Activated naive CD8-positive, alpha-beta T cell treated with anti-CD3 and anti-CD28 coated beads for 36 hours (primary cell): ENCODE data around the gene TPCN2. TPM values are rescaled to one million over a fixed set of nuclear protein-coding genes. Genes with fewer than 3 reads are reported as not detected.

Source experiments
- DNase-seq: peaks from one replicate; pipeline ENCODE4 v3.0.0; 2021
- H3K27ac Mint-ChIP-seq: one replicate; pipeline ENCODE4 v1.8.0; 2022; ENCODE audit warnings: mild to moderate bottlenecking, moderate library complexity, mixed read lengths
- H3K27me3 Mint-ChIP-seq: one replicate; pipeline ENCODE4 v1.8.0; 2022; ENCODE audit warnings: mild to moderate bottlenecking, mixed read lengths
- H3K36me3 Mint-ChIP-seq: one replicate; pipeline ENCODE4 v1.8.0; 2021; ENCODE audit warnings: mild to moderate bottlenecking, mixed read lengths
- H3K4me1 Mint-ChIP-seq: one replicate; pipeline ENCODE4 v1.8.0; 2021; ENCODE audit warnings: mixed read lengths
- H3K4me3 Mint-ChIP-seq: one replicate; pipeline ENCODE4 v1.8.0; 2022; ENCODE audit warnings: mild to moderate bottlenecking, moderate library complexity, mixed read lengths
- H3K9me3 Mint-ChIP-seq: one replicate; pipeline ENCODE4 v1.8.0; 2022; ENCODE audit warnings: mixed read lengths
- total RNA-seq, 2 experiments: library from RNA; stranded (reverse); gene quantifications; one replicate each; pipeline ENCODE4 v1.2.3, GENCODE V29; 2021

Gene TPCN2
- total RNA-seq, 2 experiments from 2014 or later = 10.9 to 11.3 TPM

- H3K27me3 Mint-ChIP-seq = peaks cover 28% of the 10 kb centered on the region
- no peaks in the 10 kb centered on the region for H3K36me3 Mint-ChIP-seq
- no peaks in the 10 kb centered on the region for H3K4me1 Mint-ChIP-seq
- H3K27ac Mint-ChIP-seq = no peak overlapping the region
- DNase-seq = no peak
- no peak overlapping the region for H3K4me3 Mint-ChIP-seq
- H3K9me3 Mint-ChIP-seq = no peaks in the 10 kb centered on the region
Observed at GRCh38 chr11:69006816-69007215, 41.9 kb upstream of the TPCN2 start.

- DNase-seq = no peak
- H3K36me3 Mint-ChIP-seq = no peaks in the 10 kb centered on the region
- no peaks in the 10 kb centered on the region for H3K4me1 Mint-ChIP-seq
- H3K9me3 Mint-ChIP-seq = no peaks in the 10 kb centered on the region
- peaks cover 39% of the 10 kb centered on the region for H3K27me3 Mint-ChIP-seq
- no peak overlapping the region for H3K4me3 Mint-ChIP-seq
- H3K27ac Mint-ChIP-seq = no peak overlapping the region
Observed at GRCh38 chr11:69007975-69008381, 40.8 kb upstream of the TPCN2 start.

- peaks cover 46% of the 10 kb centered on the region for H3K27me3 Mint-ChIP-seq
- no peaks in the 10 kb centered on the region for H3K4me1 Mint-ChIP-seq
- DNase-seq = no peak
- H3K36me3 Mint-ChIP-seq = no peaks in the 10 kb centered on the region
- no peak overlapping the region for H3K27ac Mint-ChIP-seq
- H3K4me3 Mint-ChIP-seq = no peak overlapping the region
- no peaks in the 10 kb centered on the region for H3K9me3 Mint-ChIP-seq
Observed at GRCh38 chr11:69008737-69009440, 39.8 kb upstream of the TPCN2 start.

- Mint-ChIP-seq H3K36me3 (no peaks in the 10 kb centered on the region), H3K4me3 (no peak overlapping the region), H3K27ac (no peak overlapping the region), H3K9me3 (no peaks in the 10 kb centered on the region), H3K27me3 (peaks cover 46% of the 10 kb centered on the region), H3K4me1 (no peaks in the 10 kb centered on the region)
- no peak for DNase-seq
Observed at GRCh38 chr11:69009441-69010211, 39.1 kb upstream of the TPCN2 start.

GRCh38 chr11:69010361-69010891 lies 38.3 kb upstream of the TPCN2 start:
- Mint-ChIP-seq H3K9me3 (no peaks in the 10 kb centered on the region), H3K27me3 (peaks cover 45% of the 10 kb centered on the region), H3K36me3 (no peaks in the 10 kb centered on the region), H3K4me3 (no peak overlapping the region), H3K4me1 (no peaks in the 10 kb centered on the region), H3K27ac (no peak overlapping the region)
- no peak for DNase-seq

GRCh38 chr11:69010964-69011623 lies 37.6 kb upstream of the TPCN2 start:
- DNase-seq = peak; percentile 57
- no peaks in the 10 kb centered on the region for H3K9me3 Mint-ChIP-seq
- H3K27ac Mint-ChIP-seq = no peak overlapping the region
- H3K27me3 Mint-ChIP-seq = peaks cover 44% of the 10 kb centered on the region
- H3K4me1 Mint-ChIP-seq = no peaks in the 10 kb centered on the region
- no peak overlapping the region for H3K4me3 Mint-ChIP-seq
- H3K36me3 Mint-ChIP-seq = no peaks in the 10 kb centered on the region

GRCh38 chr11:69011624-69012091 lies 37.1 kb upstream of the TPCN2 start:
- no peak for DNase-seq
- Mint-ChIP-seq H3K9me3 (no peaks in the 10 kb centered on the region), H3K36me3 (no peaks in the 10 kb centered on the region), H3K27me3 (peaks cover 44% of the 10 kb centered on the region), H3K27ac (no peak overlapping the region), H3K4me3 (no peak overlapping the region), H3K4me1 (no peaks in the 10 kb centered on the region)

- Mint-ChIP-seq H3K4me3 (no peak overlapping the region), H3K36me3 (no peaks in the 10 kb centered on the region), H3K27ac (no peak overlapping the region), H3K27me3 (peaks cover 42% of the 10 kb centered on the region), H3K9me3 (no peaks in the 10 kb centered on the region), H3K4me1 (no peaks in the 10 kb centered on the region)
- DNase-seq = no peak
Observed at GRCh38 chr11:69012092-69013008, 36.4 kb upstream of the TPCN2 start.

GRCh38 chr11:69013009-69013951 lies 35.5 kb upstream of the TPCN2 start, which contains the start of gene MRGPRF:
MRGPRF (minus strand) TSS chr11:69013246; CDS start chr11:69009901, 3,345 bp downstream.
- H3K27ac Mint-ChIP-seq = no peak within 1 kb of the TSS
- no peaks in the 10 kb centered on the region for H3K36me3 Mint-ChIP-seq
- H3K4me1 Mint-ChIP-seq = no peaks in the 10 kb centered on the region
- peaks cover 37% of the 10 kb centered on the region for H3K27me3 Mint-ChIP-seq
- H3K9me3 Mint-ChIP-seq = no peaks in the 10 kb centered on the region
- H3K4me3 Mint-ChIP-seq = no peak within 1 kb of the TSS
- DNase-seq = peak; percentile 23

- no peak overlapping the region for H3K4me3 Mint-ChIP-seq
- H3K4me1 Mint-ChIP-seq = no peaks in the 10 kb centered on the region
- no peaks in the 10 kb centered on the region for H3K9me3 Mint-ChIP-seq
- peaks cover 34% of the 10 kb centered on the region for H3K27me3 Mint-ChIP-seq
- no peak overlapping the region for H3K27ac Mint-ChIP-seq
- DNase-seq = no peak
- no peaks in the 10 kb centered on the region for H3K36me3 Mint-ChIP-seq
Observed at GRCh38 chr11:69014084-69014851, 34.5 kb upstream of the TPCN2 start.

- no peak for DNase-seq
- Mint-ChIP-seq H3K27me3 (peaks cover 30% of the 10 kb centered on the region), H3K4me3 (no peak overlapping the region), H3K4me1 (no peaks in the 10 kb centered on the region), H3K9me3 (no peaks in the 10 kb centered on the region), H3K27ac (no peak overlapping the region), H3K36me3 (no peaks in the 10 kb centered on the region)
Observed at GRCh38 chr11:69014898-69015549, 33.7 kb upstream of the TPCN2 start.

- no peak overlapping the region for H3K4me3 Mint-ChIP-seq
- H3K4me1 Mint-ChIP-seq = no peaks in the 10 kb centered on the region
- no peak overlapping the region for H3K27ac Mint-ChIP-seq
- H3K9me3 Mint-ChIP-seq = no peaks in the 10 kb centered on the region
- H3K36me3 Mint-ChIP-seq = no peaks in the 10 kb centered on the region
- H3K27me3 Mint-ChIP-seq = peaks cover 10% of the 10 kb centered on the region
- DNase-seq = no peak
Observed at GRCh38 chr11:69017951-69018350, 30.8 kb upstream of the TPCN2 start.
